ENCODE data around the gene ACOX1. TPM values are rescaled to one million over a fixed set of nuclear protein-coding genes. Genes with fewer than 3 reads are reported as not detected.

The ACOX1 gene
- total and polyA plus RNA-seq, 5 donors from 2014 or later, result 15.0 to 25.6 (median 22.1) TPM

DNA sequence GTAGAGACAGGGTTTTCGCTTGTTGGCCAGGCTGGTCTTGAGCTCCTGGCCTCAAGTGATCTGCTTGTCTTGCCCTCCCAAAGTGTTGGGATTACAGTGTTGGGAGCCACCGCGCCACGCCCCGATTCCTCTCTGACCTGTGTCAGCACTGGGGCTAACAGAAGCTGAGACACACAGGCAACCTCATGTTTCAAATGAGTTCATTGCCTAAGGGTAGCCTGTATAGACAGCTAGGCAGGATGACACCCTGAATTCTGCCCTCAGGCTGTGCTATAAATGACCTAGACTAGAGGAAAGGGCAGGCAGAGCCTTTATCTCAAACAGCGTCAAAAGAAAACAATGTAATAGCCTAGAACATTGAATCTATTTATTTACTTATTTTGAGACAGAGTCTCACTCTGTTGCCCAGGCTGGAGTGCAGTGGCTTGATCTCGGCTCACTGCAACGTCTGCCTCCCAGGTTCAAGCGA, 19.4 kb upstream of the ACOX1 start:
- peaks cover 0 to 1% (median 0%) of the 10 kb centered on the region in 7 donors for H3K9me3 Mint-ChIP-seq
- H3K36me3 Mint-ChIP-seq, result peaks cover 8% of the 10 kb centered on the region
- peaks cover 11% of the 10 kb centered on the region for H3K4me1 ChIP-seq (ENCODE audit: control insufficient read depth, insufficient read depth, low read length, poor library complexity, severe bottlenecking)
- no peak overlapping the region for H3K4me3 ChIP-seq (ENCODE audit: low read depth, low read length)
- peak overlapping the region in 1 of 3 donors; percentile 89 for H3K27ac Mint-ChIP-seq
- peaks cover 0 to 25% (median 14%) of the 10 kb centered on the region in 4 donors for H3K4me1 Mint-ChIP-seq
- H3K27me3 ChIP-seq (ENCODE audit: control insufficient read depth, insufficient read depth, low read length), result no peaks in the 10 kb centered on the region
- H3K27me3 Mint-ChIP-seq, result no peaks in the 10 kb centered on the region
- H3K4me3 Mint-ChIP-seq, result peak overlapping the region in 1 of 4 donors; percentile 59
- DNase-seq, result no peak
- H3K36me3 ChIP-seq (ENCODE audit: control insufficient read depth, insufficient read depth, low read length), result peaks cover 2% of the 10 kb centered on the region
- no peak for ATAC-seq (ENCODE audit: low read depth in 2 of 2)
- H3K9me3 ChIP-seq (ENCODE audit: control insufficient read depth in 2 of 2, low read length in 2 of 2), result no peaks in the 10 kb centered on the region
- no peak overlapping the region for H3K27ac ChIP-seq (ENCODE audit: insufficient read depth, low read length, poor library complexity, severe bottlenecking)

DNA sequence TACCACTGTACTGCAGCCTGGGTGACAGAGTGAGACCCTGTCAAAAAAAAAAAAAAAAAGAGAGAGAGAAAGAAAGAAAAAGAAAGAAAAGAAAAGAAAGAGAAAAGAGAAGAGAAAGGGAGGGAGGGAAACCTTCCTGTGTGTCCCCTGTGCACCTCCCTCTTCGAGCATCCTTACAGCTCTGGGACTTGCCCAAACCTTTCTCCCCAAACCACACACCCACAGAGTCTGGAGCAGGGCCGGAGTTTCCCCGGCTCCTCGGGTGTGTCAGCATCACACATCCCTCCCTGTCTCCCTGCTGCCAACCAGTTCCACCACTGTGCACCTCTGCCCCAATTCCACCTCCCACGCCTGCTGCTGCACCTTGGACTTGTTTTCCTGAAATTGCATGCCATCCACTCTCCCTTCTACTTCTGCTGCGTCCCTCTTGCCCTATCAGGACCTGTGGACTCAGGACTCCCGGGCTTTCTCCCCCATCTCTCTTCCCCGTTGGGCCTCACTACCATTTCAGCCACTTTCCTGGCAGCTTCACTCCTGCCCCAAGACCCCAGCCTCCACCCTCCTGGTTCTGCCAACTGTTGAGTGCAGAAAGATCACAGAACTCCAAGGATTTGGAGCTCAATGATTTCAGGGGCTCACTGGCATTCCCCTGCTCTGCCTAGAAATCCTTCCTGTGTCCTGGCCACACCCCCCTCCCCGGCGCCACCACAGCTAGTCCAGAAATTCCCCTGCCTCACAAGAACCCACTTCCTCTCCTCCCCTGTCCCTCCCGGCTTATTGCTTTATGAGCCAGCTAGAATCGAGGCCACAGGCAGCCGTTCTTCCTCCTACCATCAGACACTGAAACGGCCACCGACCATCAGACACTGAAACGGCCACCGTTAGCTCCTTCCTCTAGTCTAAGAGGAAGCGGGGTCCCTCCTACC, 18.0 kb upstream of the ACOX1 start:
- H3K36me3 ChIP-seq (ENCODE audit: control insufficient read depth, insufficient read depth, low read length), result peaks cover 5% of the 10 kb centered on the region
- no peak overlapping the region for H3K4me3 ChIP-seq (ENCODE audit: low read depth, low read length)
- DNase-seq, result peak in 1 of 3 donors; percentile 45
- peak; percentile 41 to 59 for ATAC-seq (ENCODE audit: low read depth in 2 of 2)
- H3K4me1 Mint-ChIP-seq, result peaks cover 0 to 22% (median 14%) of the 10 kb centered on the region in 4 donors
- no peaks in the 10 kb centered on the region for H3K27me3 ChIP-seq (ENCODE audit: control insufficient read depth, insufficient read depth, low read length)
- H3K9me3 ChIP-seq (ENCODE audit: control insufficient read depth in 2 of 2, low read length in 2 of 2), result no peaks in the 10 kb centered on the region
- peaks cover 8% of the 10 kb centered on the region for H3K36me3 Mint-ChIP-seq
- no peaks in the 10 kb centered on the region for H3K27me3 Mint-ChIP-seq
- peak overlapping the region; percentile 51 for H3K27ac ChIP-seq (ENCODE audit: insufficient read depth, low read length, poor library complexity, severe bottlenecking)
- peak overlapping the region; percentile 3 to 68 (median 64) for H3K4me3 Mint-ChIP-seq
- H3K9me3 Mint-ChIP-seq, result peaks cover 0 to 1% (median 0%) of the 10 kb centered on the region in 7 donors
- H3K27ac Mint-ChIP-seq, result peak overlapping the region; percentile 89 to 99 (median 90)
- peaks cover 11% of the 10 kb centered on the region for H3K4me1 ChIP-seq (ENCODE audit: control insufficient read depth, insufficient read depth, low read length, poor library complexity, severe bottlenecking)

DNA sequence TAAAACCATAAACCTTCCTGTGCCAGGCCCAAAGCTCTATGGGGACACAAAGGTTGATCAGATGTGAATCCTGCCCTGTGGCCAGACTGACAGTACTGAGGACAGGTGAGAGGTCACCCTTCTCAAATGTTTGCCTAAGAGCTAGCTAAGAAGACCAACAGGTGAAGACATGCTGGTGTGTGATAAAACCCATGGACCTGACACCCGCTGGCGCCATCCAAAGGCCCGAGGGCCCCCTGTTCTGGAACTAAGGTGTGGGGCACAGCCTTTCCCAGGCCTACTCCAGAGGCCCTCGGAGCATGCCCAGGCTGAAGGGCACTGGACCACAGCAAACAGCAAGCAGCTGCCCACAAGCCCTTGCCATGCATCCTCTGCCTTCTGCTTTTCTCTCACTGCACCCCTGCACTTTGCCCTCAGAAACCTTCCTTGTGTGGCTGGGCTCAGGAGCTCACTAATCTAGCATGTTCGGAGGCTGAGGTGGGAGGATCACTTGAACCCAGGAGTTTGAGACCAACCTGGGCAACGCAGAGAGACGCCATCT, 16.5 kb upstream of the ACOX1 start:
- peak overlapping the region in 1 of 3 donors; percentile 5 for H3K27ac Mint-ChIP-seq
- H3K36me3 Mint-ChIP-seq, result peaks cover 8% of the 10 kb centered on the region
- no peak overlapping the region for H3K27ac ChIP-seq (ENCODE audit: insufficient read depth, low read length, poor library complexity, severe bottlenecking)
- peaks cover 11% of the 10 kb centered on the region for H3K4me1 ChIP-seq (ENCODE audit: control insufficient read depth, insufficient read depth, low read length, poor library complexity, severe bottlenecking)
- no peak for DNase-seq
- no peaks in the 10 kb centered on the region for H3K27me3 Mint-ChIP-seq
- H3K27me3 ChIP-seq (ENCODE audit: control insufficient read depth, insufficient read depth, low read length), result no peaks in the 10 kb centered on the region
- no peak for ATAC-seq (ENCODE audit: low read depth in 2 of 2)
- no peaks in the 10 kb centered on the region for H3K9me3 ChIP-seq (ENCODE audit: control insufficient read depth in 2 of 2, low read length in 2 of 2)
- peaks cover 13% of the 10 kb centered on the region for H3K36me3 ChIP-seq (ENCODE audit: control insufficient read depth, insufficient read depth, low read length)
- H3K4me3 Mint-ChIP-seq, result no peak overlapping the region
- H3K9me3 Mint-ChIP-seq, result peaks cover 0 to 1% (median 0%) of the 10 kb centered on the region in 7 donors
- H3K4me3 ChIP-seq (ENCODE audit: low read depth, low read length), result no peak overlapping the region
- H3K4me1 Mint-ChIP-seq, result peaks cover 0 to 22% (median 14%) of the 10 kb centered on the region in 4 donors

DNA sequence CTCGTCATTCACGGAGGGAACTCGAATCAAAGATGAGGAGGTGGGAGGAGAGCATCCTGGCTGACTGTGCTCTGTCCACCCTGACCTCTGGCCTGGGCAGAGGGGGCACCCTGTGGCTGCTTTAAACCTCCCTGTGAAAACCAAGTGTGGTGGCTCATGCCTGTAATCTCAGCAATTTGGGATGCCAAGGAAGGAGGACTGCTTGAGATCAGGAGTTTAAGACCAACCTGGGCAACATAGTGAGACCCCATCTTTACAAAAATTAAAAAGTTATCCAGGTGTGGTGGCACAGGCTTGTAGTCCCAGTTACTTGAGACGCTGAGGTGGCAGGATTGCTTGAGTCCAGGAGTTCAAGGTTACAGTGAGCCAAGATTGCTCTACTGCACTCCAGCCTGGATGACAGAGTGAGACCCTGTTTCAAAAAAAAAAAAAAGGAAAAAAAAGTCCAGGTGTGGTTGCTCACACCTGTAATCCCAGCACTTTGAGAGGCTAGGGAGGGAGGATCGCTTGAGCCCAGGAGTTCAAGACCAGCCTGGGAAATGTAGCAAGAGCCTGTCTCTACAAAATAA, 15.9 kb upstream of the ACOX1 start:
- Histone ChIP-seq H3K4me1 (ENCODE audit: control insufficient read depth, insufficient read depth, low read length, poor library complexity, severe bottlenecking) (peaks cover 11% of the 10 kb centered on the region), H3K27me3 (ENCODE audit: control insufficient read depth, insufficient read depth, low read length) (no peaks in the 10 kb centered on the region), H3K36me3 (ENCODE audit: control insufficient read depth, insufficient read depth, low read length) (peaks cover 13% of the 10 kb centered on the region), H3K27ac (ENCODE audit: insufficient read depth, low read length, poor library complexity, severe bottlenecking) (no peak overlapping the region), H3K9me3 (ENCODE audit: control insufficient read depth in 2 of 2, low read length in 2 of 2) (no peaks in the 10 kb centered on the region), H3K4me3 (ENCODE audit: low read depth, low read length) (no peak overlapping the region)
- peaks cover 8% of the 10 kb centered on the region for H3K36me3 Mint-ChIP-seq
- DNase-seq, result no peak
- H3K27ac Mint-ChIP-seq, result peak overlapping the region in 1 of 3 donors; percentile 5
- H3K4me1 Mint-ChIP-seq, result peaks cover 0 to 22% (median 14%) of the 10 kb centered on the region in 4 donors
- no peak for ATAC-seq (ENCODE audit: low read depth in 2 of 2)
- H3K9me3 Mint-ChIP-seq, result peaks cover 0 to 1% (median 0%) of the 10 kb centered on the region in 7 donors
- H3K4me3 Mint-ChIP-seq, result no peak overlapping the region
- no peaks in the 10 kb centered on the region for H3K27me3 Mint-ChIP-seq

DNA sequence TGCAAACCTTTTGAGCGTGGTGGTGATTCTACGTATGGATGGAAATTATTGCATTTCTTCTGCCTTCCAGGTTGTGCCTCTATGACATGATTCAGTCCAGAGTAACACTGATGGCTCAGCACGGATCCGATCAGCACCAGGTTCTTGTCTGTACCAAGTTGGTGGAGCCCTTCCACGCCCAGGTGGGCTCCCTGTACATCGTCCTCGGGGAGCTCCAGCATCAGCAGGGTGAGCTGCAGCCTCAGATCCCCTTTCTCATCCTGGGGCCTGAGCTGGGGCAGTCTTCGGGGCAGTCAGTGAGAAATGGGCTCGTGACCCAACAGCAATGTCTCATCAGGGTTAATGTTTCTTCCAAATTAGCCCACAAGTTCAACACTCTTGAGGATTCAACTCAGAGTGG, 12.4 kb upstream of the ACOX1 start:
- H3K27ac Mint-ChIP-seq, result no peak overlapping the region

DNA sequence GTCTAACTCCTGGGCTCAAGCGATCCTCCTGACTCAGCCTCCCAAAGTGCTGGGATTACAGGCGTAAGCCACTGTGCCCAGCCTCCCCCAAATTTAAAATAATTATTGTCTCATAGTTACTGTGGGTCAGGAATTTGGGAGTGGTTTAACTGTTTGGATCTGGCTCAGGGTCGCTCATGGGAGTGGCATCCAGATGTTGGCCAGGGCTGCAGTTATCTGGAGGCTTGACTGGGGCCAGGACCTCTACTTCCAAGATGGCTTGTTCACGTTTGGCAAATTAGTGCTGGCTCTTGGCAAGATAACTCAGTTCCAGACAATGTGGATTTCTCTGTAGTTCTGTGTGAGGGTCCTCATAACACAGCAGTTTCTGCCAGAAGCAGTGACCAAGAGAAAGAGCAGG, 8.1 kb upstream of the ACOX1 start:
- Mint-ChIP-seq H3K36me3 (no peaks in the 10 kb centered on the region), H3K4me1 (peaks cover 0 to 6% (median 1%) of the 10 kb centered on the region in 4 donors), H3K27me3 (no peaks in the 10 kb centered on the region), H3K27ac (no peak overlapping the region), H3K4me3 (no peak overlapping the region), H3K9me3 (no peaks in the 10 kb centered on the region)
- DNase-seq, result no peak
- Histone ChIP-seq H3K27me3 (ENCODE audit: control insufficient read depth, insufficient read depth, low read length) (no peaks in the 10 kb centered on the region), H3K27ac (ENCODE audit: insufficient read depth, low read length, poor library complexity, severe bottlenecking) (no peak overlapping the region), H3K4me3 (ENCODE audit: low read depth, low read length) (no peak overlapping the region), H3K9me3 (ENCODE audit: control insufficient read depth in 2 of 2, low read length in 2 of 2) (no peaks in the 10 kb centered on the region), H3K4me1 (ENCODE audit: control insufficient read depth, insufficient read depth, low read length, poor library complexity, severe bottlenecking) (no peaks in the 10 kb centered on the region), H3K36me3 (ENCODE audit: control insufficient read depth, insufficient read depth, low read length) (peaks cover 9% of the 10 kb centered on the region)
- no peak for ATAC-seq (ENCODE audit: low read depth in 2 of 2)

More for the DNA sequence above, 12.4 kb upstream of the ACOX1 start:
- ATAC-seq (ENCODE audit: low read depth in 2 of 2), result no peak
- Histone ChIP-seq H3K4me3 (ENCODE audit: low read depth, low read length) (no peak overlapping the region), H3K27me3 (ENCODE audit: control insufficient read depth, insufficient read depth, low read length) (no peaks in the 10 kb centered on the region), H3K4me1 (ENCODE audit: control insufficient read depth, insufficient read depth, low read length, poor library complexity, severe bottlenecking) (no peaks in the 10 kb centered on the region), H3K27ac (ENCODE audit: insufficient read depth, low read length, poor library complexity, severe bottlenecking) (no peak overlapping the region), H3K36me3 (ENCODE audit: control insufficient read depth, insufficient read depth, low read length) (peaks cover 13% of the 10 kb centered on the region), H3K9me3 (ENCODE audit: control insufficient read depth in 2 of 2, low read length in 2 of 2) (no peaks in the 10 kb centered on the region)
- no peak for DNase-seq
- Mint-ChIP-seq H3K36me3 (no peaks in the 10 kb centered on the region), H3K4me3 (no peak overlapping the region), H3K4me1 (peaks cover 0 to 1% (median under 1%) of the 10 kb centered on the region in 4 donors), H3K27me3 (no peaks in the 10 kb centered on the region), H3K9me3 (peaks cover 0 to 1% (median 0%) of the 10 kb centered on the region in 7 donors)

DNA sequence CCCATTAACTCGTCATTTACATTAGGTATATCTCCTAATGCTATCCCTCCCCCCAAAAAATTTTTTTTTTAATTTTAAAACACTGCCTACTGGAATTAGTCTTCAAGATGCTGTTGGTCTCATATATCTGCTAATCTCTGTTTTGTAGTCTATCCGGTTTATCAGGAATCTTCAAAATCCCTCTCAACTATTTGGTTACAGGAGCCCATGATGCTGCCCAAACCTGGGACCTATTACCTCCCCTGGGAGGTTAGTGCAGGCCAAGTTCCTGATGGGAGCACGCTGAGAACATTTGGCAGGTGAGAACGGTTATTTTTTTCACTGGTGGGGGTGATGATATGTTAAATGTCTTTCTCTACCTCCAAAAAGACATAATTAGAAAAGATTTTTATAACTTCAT, 7.0 kb upstream of the ACOX1 start:
- Mint-ChIP-seq H3K27ac (no peak overlapping the region), H3K27me3 (no peaks in the 10 kb centered on the region), H3K4me3 (no peak overlapping the region), H3K9me3 (no peaks in the 10 kb centered on the region), H3K36me3 (no peaks in the 10 kb centered on the region), H3K4me1 (peaks cover 0 to 12% (median 4%) of the 10 kb centered on the region in 4 donors)
- H3K27me3 ChIP-seq (ENCODE audit: control insufficient read depth, insufficient read depth, low read length), result no peaks in the 10 kb centered on the region
- no peak for DNase-seq
- ATAC-seq (ENCODE audit: low read depth in 2 of 2), result no peak
- H3K36me3 ChIP-seq (ENCODE audit: control insufficient read depth, insufficient read depth, low read length), result no peaks in the 10 kb centered on the region
- no peaks in the 10 kb centered on the region for H3K4me1 ChIP-seq (ENCODE audit: control insufficient read depth, insufficient read depth, low read length, poor library complexity, severe bottlenecking)
- no peaks in the 10 kb centered on the region for H3K9me3 ChIP-seq (ENCODE audit: control insufficient read depth in 2 of 2, low read length in 2 of 2)
- no peak overlapping the region for H3K27ac ChIP-seq (ENCODE audit: insufficient read depth, low read length, poor library complexity, severe bottlenecking)
- H3K4me3 ChIP-seq (ENCODE audit: low read depth, low read length), result no peak overlapping the region
